HEK293T (cell line): ENCODE results near the gene CYP19A1.

ENCODE experiments used
- ARNT ChIP-seq: fragments of 450-650 bp; IDR thresholded peaks from 2 replicates; pipeline ENCODE4 v1.6.1; 2017; ENCODE audit warnings: mild to moderate bottlenecking
- ELF4 ChIP-seq: fragments of 450-650 bp; IDR thresholded peaks from 2 replicates; pipeline ENCODE4 v1.6.1; 2017; ENCODE audit warnings: antibody characterized with exemption
- FOXA1 ChIP-seq: fragments of 450-650 bp; IDR thresholded peaks from 2 replicates; pipeline ENCODE4 v1.6.1; 2016; ENCODE audit warnings: mild to moderate bottlenecking
- FOXK2 ChIP-seq: fragments of 450-650 bp; IDR thresholded peaks from 2 replicates; pipeline ENCODE4 v1.6.1; 2016; ENCODE audit warnings: mild to moderate bottlenecking
- HDGF ChIP-seq: fragments of 450-650 bp; IDR thresholded peaks from 2 replicates; pipeline ENCODE4 v1.6.1; 2017; ENCODE audit warnings: antibody characterized with exemption, borderline replicate concordance
- L3MBTL2 ChIP-seq: fragments of 450-650 bp; conservative IDR thresholded peaks from 2 replicates; pipeline ENCODE4 v1.6.1; 2016; ENCODE audit warnings: mild to moderate bottlenecking
- NFRKB ChIP-seq: fragments of 450-650 bp; IDR thresholded peaks from 2 replicates; pipeline ENCODE4 v1.6.1; 2016; ENCODE audit warnings: mild to moderate bottlenecking, moderate library complexity
- SUZ12 ChIP-seq: fragments of 450-650 bp; IDR thresholded peaks from 2 replicates; pipeline ENCODE4 v1.6.1; 2016; ENCODE audit warnings: mild to moderate bottlenecking
- TARDBP ChIP-seq: fragments of 450-650 bp; IDR thresholded peaks from 2 replicates; pipeline ENCODE4 v1.6.1; 2016
- TF ChIP-seq, protein P1 (sequence below): fragments of 450-650 bp; IDR thresholded peaks from 2 replicates; pipeline ENCODE4 v1.6.1; 2016

DNA sequence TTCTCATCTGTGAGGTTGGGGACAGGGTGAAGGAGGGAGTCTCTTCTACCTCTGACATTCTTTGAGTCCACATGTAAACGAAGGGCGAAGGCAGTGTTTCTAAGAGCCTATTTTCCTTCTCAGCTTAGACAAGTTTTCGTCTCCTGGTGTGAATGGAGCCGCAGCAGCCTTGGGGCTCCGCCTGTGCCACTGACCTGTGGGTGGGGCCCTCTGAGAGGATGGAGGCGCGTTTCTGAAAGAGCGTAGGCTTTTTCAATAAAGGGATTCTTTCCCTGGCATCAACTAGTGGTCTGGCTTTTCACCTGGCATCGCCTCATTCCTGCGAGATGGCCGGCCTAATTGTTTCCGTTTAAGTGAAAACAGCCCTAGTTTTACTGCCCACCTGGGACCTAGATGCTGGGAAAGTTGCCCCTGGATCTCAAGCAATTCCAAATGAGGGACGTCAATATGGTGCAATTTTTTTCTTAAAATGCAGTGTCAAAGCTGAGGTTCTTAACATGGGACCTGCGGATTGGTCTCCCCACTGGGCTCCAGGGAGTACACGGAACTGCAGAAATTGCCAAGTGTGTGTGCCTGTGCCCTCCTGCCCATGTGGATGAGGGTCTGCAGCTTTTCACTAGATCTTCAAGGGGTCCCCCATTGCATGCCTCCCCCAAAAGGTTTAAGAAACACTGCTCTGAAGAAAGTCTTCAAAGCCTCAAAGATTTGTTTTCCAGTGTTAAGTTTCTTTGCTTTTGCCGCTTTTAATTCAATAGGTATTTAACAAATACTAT is 4.0 kb upstream of the CYP19A1 start:
- no peak for TF ChIP-seq TARDBP
- no peak for TF ChIP-seq L3MBTL2
- TF ChIP-seq FOXA1 = no peak
- TF ChIP-seq, protein P1, sequence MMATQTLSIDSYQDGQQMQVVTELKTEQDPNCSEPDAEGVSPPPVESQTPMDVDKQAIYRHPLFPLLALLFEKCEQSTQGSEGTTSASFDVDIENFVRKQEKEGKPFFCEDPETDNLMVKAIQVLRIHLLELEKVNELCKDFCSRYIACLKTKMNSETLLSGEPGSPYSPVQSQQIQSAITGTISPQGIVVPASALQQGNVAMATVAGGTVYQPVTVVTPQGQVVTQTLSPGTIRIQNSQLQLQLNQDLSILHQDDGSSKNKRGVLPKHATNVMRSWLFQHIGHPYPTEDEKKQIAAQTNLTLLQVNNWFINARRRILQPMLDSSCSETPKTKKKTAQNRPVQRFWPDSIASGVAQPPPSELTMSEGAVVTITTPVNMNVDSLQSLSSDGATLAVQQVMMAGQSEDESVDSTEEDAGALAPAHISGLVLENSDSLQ = no peak
- TF ChIP-seq FOXK2 = no peak
- no peak for TF ChIP-seq SUZ12
- no peak for TF ChIP-seq HDGF
- TF ChIP-seq ELF4 = no peak
- TF ChIP-seq NFRKB = no peak
- no peak for TF ChIP-seq ARNT
